Measurements from ENCODE around the gene MDK. TPM values are rescaled to one million over a fixed set of nuclear protein-coding genes. Genes with fewer than 3 reads are reported as not detected.

MDK gene
- total RNA-seq, 1 donor from 2014 or later = 106 TPM

Other genes starting within 250 kb of the MDK start
- 81.6 TPM for gene CREB3L1, start 104.0 kb upstream of the MDK start, total RNA-seq
- gene DGKZ, start 34.2 kb upstream of the MDK start, total RNA-seq = 83.8 TPM
- gene CHRM4, start 10.1 kb downstream of the MDK start, total RNA-seq = not detected
- gene AMBRA1, start 212.4 kb downstream of the MDK start, total RNA-seq = 42.1 TPM
- 4.7 TPM for gene HARBI1, start 235.6 kb downstream of the MDK start, total RNA-seq
- 91.0 TPM for gene ATG13, start 235.9 kb downstream of the MDK start, total RNA-seq